MCF 10A (cell line): ENCODE data around the gene PARVB. TPM values are rescaled to one million over a fixed set of nuclear protein-coding genes. Genes with fewer than 3 reads are reported as not detected.
A peak's percentile ranks its signal among the peaks of the same experiment; 100 is the strongest.

Source experiments
- BruUV-seq: library from RNA; stranded (reverse); fragments of 400-500 nt; replicated peaks from 2 replicates; lab custom pipeline; 2021; lab: Mats Ljungman, UMichigan
- CTCF ChIA-PET: fragments of 300-600 bp; sonication (Branson Sonifier 250); formaldehyde crosslinking; extraction: SDS; loops from one replicate; lab custom pipeline; 2021; ENCODE audit warnings: antibody characterized with exemption, inconsistent platforms; lab: Yijun Ruan, JAX
- POLR2A ChIA-PET: fragments of 300-600, 350-650 bp; sonication (Branson Sonifier 250); formaldehyde crosslinking; extraction: SDS; loops from one replicate; lab custom pipeline; 2020; ENCODE audit warnings: antibody characterized with exemption, inconsistent platforms; lab: Yijun Ruan, JAX
- DNase-seq: peaks from one replicate; pipeline ENCODE4 v3.0.0-alpha.2; 2018; ENCODE audit not compliant: unreplicated experiment
- H3K27ac Mint-ChIP-seq: one replicate; pipeline ENCODE4 v1.8.0; 2022; ENCODE audit warnings: mild to moderate bottlenecking, low read depth, mixed read lengths; ENCODE audit not compliant: unreplicated experiment
- H3K27me3 Mint-ChIP-seq: one replicate; pipeline ENCODE4 v1.8.0; 2022; ENCODE audit warnings: mixed read lengths; ENCODE audit not compliant: insufficient read depth, unreplicated experiment
- H3K36me3 Mint-ChIP-seq: one replicate; pipeline ENCODE4 v1.8.0; 2022; ENCODE audit warnings: mild to moderate bottlenecking, moderate library complexity, mixed read lengths; ENCODE audit not compliant: insufficient read depth, unreplicated experiment
- H3K4me1 Mint-ChIP-seq: one replicate; pipeline ENCODE4 v1.8.0; 2022; ENCODE audit warnings: mixed read lengths; ENCODE audit not compliant: insufficient read depth, unreplicated experiment
- H3K4me3 Mint-ChIP-seq: one replicate; pipeline ENCODE4 v1.8.0; 2022; ENCODE audit warnings: mild to moderate bottlenecking, moderate library complexity, mixed read lengths; ENCODE audit not compliant: unreplicated experiment
- H3K9me3 Mint-ChIP-seq: one replicate; pipeline ENCODE4 v1.8.0; 2022; ENCODE audit warnings: mixed read lengths; ENCODE audit not compliant: unreplicated experiment
- intact Hi-C: fragments of 100-400 bp; cut with micrococcal nuclease; formaldehyde crosslinking; loops from 2 replicates; pipeline ENCODE4 v1.14.1; 2022
- total RNA-seq: library from RNA; stranded (reverse); gene quantifications from 2 replicates; pipeline ENCODE4 v1.2.3, GENCODE V29; 2022
- TF ChIP-seq, protein P1 (sequence below): fragments of 200-600 bp; IDR thresholded peaks from one replicate; pipeline ENCODE4 v1.8.0; 2022; ENCODE audit warnings: antibody characterized with exemption, mild to moderate bottlenecking; ENCODE audit not compliant: unreplicated experiment

PARVB gene
- total RNA-seq, 1 experiment from 2014 or later = 26.0 TPM

DNA sequence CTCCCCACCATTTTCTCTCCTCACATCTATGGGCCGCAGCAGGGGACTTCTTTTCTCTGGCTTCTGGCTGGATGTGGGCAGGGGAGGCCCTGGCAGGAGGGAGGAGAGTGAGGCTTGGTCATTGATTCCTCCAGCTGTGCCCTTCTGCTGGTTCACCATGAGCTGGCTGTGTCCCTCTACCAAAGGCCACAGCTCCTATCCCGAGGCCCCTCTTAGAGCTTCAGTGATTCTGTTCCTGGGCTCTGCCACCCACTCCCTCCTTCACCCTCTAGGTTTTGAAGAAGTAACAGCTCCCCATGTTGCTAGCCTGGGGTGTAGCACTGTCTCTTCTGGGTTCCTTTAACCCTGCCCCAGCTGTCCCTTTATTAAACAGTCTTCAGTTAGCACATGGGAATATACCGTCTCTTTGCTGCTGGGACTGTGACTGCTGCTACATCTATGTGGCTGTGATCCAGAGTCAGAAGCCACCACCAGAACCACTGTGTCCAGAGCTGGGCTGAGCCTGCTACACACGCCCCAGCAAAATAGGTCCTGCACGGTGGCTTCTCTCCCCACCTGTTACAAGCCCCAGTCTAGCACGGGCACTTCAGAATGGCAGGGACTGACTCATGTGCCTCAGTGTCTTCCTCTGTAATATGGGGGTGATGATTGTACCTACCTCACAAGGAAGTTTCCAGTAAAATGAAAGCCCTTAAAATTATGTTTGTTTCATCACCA, 156.0 kb downstream of the PARVB start:
- Mint-ChIP-seq H3K36me3 (no peaks in the 10 kb centered on the region), H3K4me3 (no peak overlapping the region), H3K9me3 (no peaks in the 10 kb centered on the region), H3K27ac (no peak overlapping the region), H3K4me1 (peaks cover 13% of the 10 kb centered on the region), H3K27me3 (peaks cover 65% of the 10 kb centered on the region)
- ChIA-PET CTCF (interaction anchor here (0.5 to 1.3 kb wide), 2 partner anchors 10 to 103 kb away, joined by 4 to 12 read pairs; no protein-coding TSS in a partner anchor), POLR2A (interaction anchor here (1.0 to 1.5 kb wide), 2 partner anchors 15 to 23 kb away, joined by 3 read pairs; no protein-coding TSS in a partner anchor)
- TF ChIP-seq, protein P1, sequence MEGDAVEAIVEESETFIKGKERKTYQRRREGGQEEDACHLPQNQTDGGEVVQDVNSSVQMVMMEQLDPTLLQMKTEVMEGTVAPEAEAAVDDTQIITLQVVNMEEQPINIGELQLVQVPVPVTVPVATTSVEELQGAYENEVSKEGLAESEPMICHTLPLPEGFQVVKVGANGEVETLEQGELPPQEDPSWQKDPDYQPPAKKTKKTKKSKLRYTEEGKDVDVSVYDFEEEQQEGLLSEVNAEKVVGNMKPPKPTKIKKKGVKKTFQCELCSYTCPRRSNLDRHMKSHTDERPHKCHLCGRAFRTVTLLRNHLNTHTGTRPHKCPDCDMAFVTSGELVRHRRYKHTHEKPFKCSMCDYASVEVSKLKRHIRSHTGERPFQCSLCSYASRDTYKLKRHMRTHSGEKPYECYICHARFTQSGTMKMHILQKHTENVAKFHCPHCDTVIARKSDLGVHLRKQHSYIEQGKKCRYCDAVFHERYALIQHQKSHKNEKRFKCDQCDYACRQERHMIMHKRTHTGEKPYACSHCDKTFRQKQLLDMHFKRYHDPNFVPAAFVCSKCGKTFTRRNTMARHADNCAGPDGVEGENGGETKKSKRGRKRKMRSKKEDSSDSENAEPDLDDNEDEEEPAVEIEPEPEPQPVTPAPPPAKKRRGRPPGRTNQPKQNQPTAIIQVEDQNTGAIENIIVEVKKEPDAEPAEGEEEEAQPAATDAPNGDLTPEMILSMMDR = no peak
- no TSS peak for BruUV-seq
- intact Hi-C loops = no loop called here
- no peak for DNase-seq

DNA sequence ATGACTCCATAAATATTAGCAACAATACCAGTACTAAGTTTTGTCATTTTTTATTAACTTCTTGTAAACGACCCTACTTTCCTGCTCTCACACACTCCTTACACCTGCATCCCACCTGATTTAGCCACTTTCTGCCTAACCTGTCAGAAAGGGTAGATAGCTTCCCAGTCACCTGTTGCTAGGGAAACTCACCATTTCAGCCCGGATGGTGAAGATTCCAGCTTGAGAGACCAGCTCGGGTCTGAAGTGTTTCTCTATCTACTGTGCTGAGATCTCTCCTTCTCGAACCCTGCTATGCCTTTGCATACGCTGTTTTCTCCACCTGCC, 156.6 kb downstream of the PARVB start, which contains the start of gene PARVG:
Gene PARVG (plus strand): TSS at position 220 of the 327 bp plus-strand sequence. CDS start 2,405 bp downstream, outside the sequence.
- H3K4me1 Mint-ChIP-seq = peaks cover 14% of the 10 kb centered on the region
- no peaks in the 10 kb centered on the region for H3K9me3 Mint-ChIP-seq
- CTCF ChIA-PET = interaction anchor here (0.5 kb wide), 1 partner anchor 103 kb away, joined by 4 read pairs; no protein-coding TSS in a partner anchor
- H3K4me3 Mint-ChIP-seq = no peak within 1 kb of the TSS
- H3K36me3 Mint-ChIP-seq = no peaks in the 10 kb centered on the region
- DNase-seq = peak; percentile 13
- POLR2A ChIA-PET = interaction anchor here (1.0 to 1.5 kb wide), 2 partner anchors 15 to 22 kb away, joined by 3 read pairs; no protein-coding TSS in a partner anchor
- TF ChIP-seq, protein P1 = no peak
- intact Hi-C loops = no loop called here
- BruUV-seq = no TSS peak
- H3K27ac Mint-ChIP-seq = no peak within 1 kb of the TSS
- peaks cover 69% of the 10 kb centered on the region for H3K27me3 Mint-ChIP-seq

DNA sequence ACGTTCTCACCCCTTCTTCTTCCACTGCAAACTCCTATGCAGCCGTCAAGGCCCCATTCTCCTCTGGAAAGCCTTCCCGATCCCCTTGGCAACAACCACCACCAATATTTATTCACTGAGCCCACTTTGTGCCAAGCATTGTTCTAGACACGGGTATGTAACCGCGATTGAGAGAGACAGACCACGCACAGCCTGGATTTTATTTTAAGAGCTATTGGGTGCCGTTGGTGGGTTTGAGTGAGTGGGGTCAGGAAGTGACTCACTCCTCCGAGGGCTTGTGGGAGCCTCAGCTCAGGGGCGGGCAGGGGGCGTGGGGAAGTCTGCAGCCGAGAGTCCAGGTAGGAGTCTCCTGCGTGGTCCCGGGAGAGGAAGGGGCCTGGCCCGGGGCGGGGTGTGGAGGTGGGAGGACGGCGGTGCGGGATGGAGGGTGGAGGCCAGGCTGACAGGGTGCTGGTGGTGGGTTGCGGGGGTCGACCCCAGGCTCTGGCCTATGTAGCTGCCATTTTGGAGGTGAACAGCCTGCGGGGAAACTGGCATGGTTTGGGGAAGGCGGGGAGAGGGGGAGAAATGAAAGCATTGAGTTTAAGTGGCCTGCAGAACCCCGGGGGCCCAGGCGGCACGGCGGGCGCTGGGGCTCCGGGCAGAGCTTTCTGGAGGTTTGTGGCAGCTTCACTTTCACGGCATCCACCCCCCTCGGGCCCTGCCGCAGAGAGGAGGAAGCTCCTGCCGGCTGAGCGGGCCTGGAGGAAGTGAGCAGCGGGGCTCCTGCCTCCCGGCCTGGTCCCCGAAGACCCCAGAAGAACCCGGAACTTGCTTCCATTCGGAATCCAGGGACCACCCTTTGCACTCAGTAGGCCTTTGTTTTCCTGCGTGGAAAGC, 157.2 kb downstream of the PARVB start:
- Mint-ChIP-seq H3K4me1 (peaks cover 14% of the 10 kb centered on the region), H3K9me3 (no peaks in the 10 kb centered on the region), H3K36me3 (no peaks in the 10 kb centered on the region), H3K27me3 (peaks cover 72% of the 10 kb centered on the region), H3K27ac (no peak overlapping the region), H3K4me3 (no peak overlapping the region)
- DNase-seq = no peak
- ChIA-PET POLR2A (interaction anchor here (1.0 to 1.5 kb wide), 2 partner anchors 14 to 22 kb away, joined by 3 read pairs; no protein-coding TSS in a partner anchor), CTCF (no interaction called here)
- intact Hi-C loops = no loop called here
- TF ChIP-seq, protein P1 = no peak
- no TSS peak for BruUV-seq
